HPDE6-E6E7 (cell line): ENCODE data around the gene FAP.

Source experiments
- DNase-seq: peaks from one replicate; pipeline ENCODE4 v3.0.0; 2011; ENCODE audit warnings: missing footprints; ENCODE audit errors: extremely low spot score

Gene FAP

GRCh38 chr2:162242586-162243280, 512 bp downstream of the FAP start:
- no peak for DNase-seq

DNA sequence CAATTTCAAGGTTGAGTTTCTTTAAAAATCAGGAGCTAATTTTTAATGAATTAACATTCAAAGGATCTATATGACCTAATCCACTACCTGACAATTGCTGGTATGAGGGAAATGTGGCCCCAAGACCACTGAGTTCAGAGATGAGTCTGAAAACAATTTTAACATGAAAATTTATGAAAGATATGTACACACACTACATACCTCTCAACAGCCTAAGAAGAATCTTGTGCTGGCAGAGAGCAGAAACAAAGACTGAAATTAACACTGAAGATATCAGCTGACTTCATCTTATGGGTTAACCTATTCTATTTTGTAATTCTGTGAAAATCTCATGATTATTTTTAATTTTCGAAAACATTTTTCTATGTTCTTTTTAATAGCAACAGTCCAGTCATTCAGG, 1.7 kb downstream of the FAP start:
- no peak for DNase-seq

- DNase-seq = no peak
These were observed 8.4 kb downstream of the FAP start for GRCh38 chr2:162234620-162235462.

DNA sequence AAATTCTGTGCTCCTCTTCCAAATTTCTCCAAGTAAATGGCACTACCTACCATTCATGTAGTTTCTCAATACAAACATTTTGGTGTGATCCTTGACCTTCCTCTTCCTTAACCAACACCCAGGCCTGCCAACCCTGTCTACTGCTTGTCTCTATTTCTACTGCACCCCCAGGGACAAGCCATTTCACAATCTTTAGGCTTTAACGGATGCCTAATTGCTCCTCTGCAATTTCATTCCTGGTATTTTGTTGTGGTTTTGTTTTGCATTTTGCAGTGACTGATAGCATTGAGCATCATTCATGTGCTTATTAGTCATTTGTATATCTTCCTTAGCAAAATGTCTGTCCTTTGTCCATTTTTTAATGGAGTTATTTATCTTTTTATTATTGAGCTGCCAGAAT, 10.0 kb downstream of the FAP start:
- DNase-seq = no peak

GRCh38 chr2:162232671-162233070, 10.6 kb downstream of the FAP start:
- no peak for DNase-seq

DNA sequence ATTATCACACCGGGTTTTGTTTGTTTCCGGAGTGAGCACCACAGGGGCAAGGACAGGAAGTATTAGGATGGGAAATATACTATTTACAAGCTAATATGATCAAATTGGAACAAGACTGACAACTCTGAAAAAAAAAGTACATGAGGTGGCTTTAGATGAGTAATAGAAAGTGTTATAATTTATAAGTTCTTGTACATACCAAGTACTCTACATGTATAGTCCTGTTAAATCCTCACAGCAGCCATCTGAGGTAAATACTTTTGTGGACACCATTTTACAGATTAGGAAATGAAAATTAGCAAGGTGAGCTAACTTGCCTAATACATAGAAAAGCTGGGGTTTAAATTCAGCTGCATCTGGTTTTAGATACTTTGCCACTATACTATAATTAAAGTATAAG, 11.2 kb downstream of the FAP start:
- DNase-seq = no peak

- no peak for DNase-seq
These were observed 12.5 kb downstream of the FAP start for GRCh38 chr2:162230761-162231160.

GRCh38 chr2:162226836-162227235, 16.4 kb downstream of the FAP start:
- DNase-seq = no peak

DNA sequence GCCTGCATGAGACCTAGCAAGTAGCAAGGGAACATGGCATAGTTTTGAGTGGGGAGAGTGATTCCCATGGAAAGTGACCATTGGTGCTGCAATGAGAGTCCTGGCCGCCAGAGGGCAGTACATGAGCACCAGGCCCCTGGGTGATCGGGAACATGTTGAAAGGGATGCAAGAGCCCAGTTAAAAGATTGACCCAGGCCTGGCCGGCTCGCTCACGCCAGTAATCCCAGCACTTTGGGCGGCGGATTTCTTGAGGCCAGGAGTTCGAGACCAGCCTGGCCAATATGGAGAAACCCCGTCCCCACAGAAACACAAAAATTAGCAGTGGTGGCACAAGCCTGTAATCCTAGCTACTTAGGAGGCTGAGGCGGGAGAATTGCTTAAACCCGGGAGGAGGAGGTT, 22.2 kb downstream of the FAP start:
- DNase-seq = peak; percentile 68

DNA sequence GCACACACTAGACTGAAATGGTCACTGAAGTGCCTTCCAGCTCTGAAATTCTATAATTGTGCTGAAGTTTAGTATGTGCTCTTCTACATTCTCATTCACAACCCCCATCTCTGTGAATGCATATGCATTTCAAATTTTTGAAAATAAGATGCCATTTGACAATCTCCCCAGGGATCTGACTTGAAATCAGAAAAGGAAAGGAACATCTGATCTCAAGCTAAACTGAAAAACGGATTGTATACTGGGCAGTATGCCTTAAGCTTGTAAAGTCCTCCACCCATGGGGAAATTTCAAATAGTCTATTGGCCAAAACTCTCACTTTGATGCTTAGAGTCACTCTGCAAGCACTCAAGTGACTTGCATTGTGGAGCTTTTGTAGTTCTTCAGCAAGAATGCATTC, 22.9 kb downstream of the FAP start:
- DNase-seq = no peak

GRCh38 chr2:162219426-162219825, 23.8 kb downstream of the FAP start:
- DNase-seq = no peak

DNA sequence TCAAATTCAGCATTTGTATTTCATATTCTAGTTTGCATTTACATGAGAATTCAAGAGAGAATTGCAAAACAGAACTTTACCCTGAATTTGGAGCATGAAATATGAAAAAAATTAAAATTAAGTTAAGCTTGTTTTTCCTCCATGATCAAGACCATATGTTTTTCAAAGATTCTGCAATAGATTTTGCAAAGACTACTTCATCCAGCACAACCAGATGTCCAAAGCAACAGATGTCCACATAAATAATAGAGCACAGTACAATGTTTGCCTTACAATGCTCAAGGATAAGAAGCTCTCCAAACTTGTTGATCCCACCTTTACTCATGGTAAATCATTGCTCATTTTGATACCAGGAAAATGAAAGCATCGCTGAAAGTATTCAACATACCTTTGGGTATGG, 25.6 kb downstream of the FAP start:
- no peak for DNase-seq

DNA sequence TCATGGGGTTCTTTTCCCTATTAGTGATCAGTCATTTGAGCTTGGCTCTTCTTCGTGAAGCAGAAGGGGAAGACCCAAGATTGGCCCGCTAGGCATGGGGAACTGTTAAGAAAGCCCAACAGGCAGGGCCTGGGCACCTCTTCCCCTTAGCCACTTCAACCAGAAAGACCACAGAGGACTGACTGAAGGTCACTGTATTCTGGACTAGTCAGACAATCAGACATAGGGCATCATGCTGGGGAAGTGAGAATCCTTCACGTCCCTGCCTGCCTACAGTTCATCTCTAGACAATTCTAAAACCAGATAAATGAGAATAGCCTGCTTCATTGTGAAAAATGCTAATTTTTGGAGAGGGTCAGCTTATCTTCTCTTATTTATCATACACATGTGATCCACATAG, 28.1 kb downstream of the FAP start:
- DNase-seq = no peak

GRCh38 chr2:162212366-162212765, 30.9 kb downstream of the FAP start:
- no peak for DNase-seq

DNA sequence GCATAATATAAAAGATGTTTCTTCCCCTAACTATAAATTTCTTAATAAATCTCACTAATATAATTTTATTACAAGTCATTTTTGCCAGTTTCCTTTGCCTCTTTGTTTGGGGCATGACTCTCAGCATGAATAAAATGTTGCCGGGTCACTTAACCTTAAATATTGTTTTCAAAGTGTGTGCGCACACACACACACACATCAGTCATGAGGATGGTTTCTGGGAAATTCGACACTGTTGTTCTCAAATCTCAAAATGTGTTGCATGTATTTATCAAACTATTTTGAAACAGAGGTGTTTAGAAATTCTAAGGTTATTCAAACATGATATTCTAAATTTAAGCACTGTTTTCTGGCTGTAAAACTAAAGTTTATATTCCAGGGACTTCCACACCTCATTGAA, 31.5 kb downstream of the FAP start:
- no peak for DNase-seq

DNA sequence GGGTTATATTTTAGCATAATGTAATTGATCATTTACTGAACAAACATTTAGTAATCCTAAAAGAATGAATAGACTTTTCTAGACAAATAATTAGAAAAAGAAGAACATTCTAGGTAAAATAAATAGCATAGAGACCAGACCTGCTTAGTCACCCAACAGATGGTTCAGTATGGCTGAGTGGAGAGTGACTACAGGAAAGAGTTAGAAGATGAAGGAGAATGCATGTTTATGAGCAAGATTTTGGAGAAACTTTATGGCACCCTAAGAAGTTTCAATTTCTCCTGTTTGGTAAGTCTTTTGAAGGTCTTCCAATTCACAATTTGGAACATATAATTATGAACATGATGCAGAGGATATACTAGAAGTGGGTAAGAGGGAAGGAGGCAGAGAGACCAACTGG, 32.9 kb downstream of the FAP start:
- DNase-seq = no peak

DNA sequence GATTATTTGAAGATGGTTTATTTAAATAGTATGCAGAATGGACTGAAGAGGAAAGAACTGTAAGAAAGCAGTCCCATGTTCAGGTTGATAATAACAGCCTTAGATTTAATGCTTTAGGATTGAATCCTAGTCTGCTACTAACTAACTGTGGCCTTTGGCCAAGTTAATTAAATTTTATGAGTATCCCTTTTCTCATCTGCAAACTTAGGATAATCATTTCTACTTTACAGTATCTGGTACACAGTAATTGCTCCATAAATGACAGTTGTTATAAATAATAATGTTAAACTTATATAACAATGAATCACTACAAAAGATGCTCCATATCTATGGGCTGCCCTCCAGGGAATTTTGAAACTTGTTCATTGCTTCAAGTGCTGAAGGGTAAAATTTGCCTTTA, 41.0 kb downstream of the FAP start:
- DNase-seq = no peak

- no peak for DNase-seq
These were observed 42.6 kb downstream of the FAP start for GRCh38 chr2:162200636-162201035.

DNA sequence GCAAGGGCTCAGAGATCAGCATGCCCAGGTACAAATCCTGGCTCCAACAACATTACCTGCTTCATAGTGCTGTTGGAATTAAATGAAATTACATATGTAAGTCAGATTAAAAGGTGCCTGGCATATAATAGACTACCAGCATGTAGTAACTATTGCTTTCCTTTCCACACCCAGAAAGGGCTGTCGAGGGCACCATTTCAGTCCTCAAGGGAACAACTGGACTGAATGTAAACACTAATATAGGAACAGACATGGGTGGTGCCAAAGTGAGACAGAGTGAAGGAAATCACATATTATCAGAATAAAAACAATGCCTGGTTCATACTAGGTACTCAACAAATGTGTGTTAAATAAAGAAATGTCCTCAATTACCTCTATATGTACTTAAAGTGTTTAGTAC, 43.3 kb downstream of the FAP start:
- DNase-seq = no peak

GRCh38 chr2:162198239-162198638, 45.0 kb downstream of the FAP start:
- DNase-seq = no peak

- DNase-seq = no peak
These were observed 46.0 kb downstream of the FAP start for GRCh38 chr2:162197069-162197825.

- DNase-seq = no peak
These were observed 46.6 kb downstream of the FAP start for GRCh38 chr2:162196638-162197037.

DNA sequence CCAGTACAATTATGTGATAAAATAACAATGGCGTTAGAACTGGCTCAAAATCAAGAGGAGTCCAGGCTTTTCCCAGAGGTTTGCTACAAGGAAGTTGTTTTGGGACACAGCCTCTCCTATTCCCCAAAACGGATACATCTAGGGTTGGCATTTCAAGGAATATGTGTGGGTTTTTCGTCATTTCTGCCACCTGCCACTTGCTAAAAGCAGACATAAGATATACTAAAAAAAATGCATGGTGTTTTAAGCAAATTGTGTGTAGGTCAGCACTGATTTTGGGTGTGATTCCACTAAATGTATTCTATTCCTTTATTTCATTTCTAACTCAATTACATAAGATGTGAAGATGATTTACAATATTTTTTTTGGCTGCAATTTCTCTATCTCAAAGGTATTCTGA, 54.8 kb downstream of the FAP start:
- no peak for DNase-seq
